HG03045 (cell line): ENCODE results near the gene CFAP97.
"Not testable (repeated sequence)": the region's sequence is repeated elsewhere in the genome, so short reads cannot be mapped to it uniquely, and the experiment has no call there.

Experiments
- ATAC-seq: cut with Tn5 transposase; IDR thresholded peaks from one replicate; pipeline ENCODE4 v1.9.1; 2021; ENCODE audit warnings: mild to moderate bottlenecking, moderate library complexity; ENCODE audit not compliant: unreplicated experiment

CFAP97 gene

GRCh38 chr4:185203486-185204237, at the start of gene CFAP97:
Gene CFAP97, minus strand, starts transcription at chr4:185204000. Its CDS starts 12,804 bp downstream, at chr4:185191196.
- peak; percentile 81 for ATAC-seq

GRCh38 chr4:185249105-185249504, 45.3 kb upstream of the CFAP97 start:
- no peak for ATAC-seq

- ATAC-seq = no peak
Observed at GRCh38 chr4:185248393-185249039, 44.7 kb upstream of the CFAP97 start.

GRCh38 chr4:185247151-185247550, 43.4 kb upstream of the CFAP97 start:
- ATAC-seq = no peak

GRCh38 chr4:185246453-185246852, 42.7 kb upstream of the CFAP97 start:
- no peak for ATAC-seq

GRCh38 chr4:185244763-185245162, 41.0 kb upstream of the CFAP97 start:
- ATAC-seq = no peak

- ATAC-seq = no peak
Observed at GRCh38 chr4:185243879-185244278, 40.1 kb upstream of the CFAP97 start.

GRCh38 chr4:185242749-185243533, 39.1 kb upstream of the CFAP97 start:
- no peak for ATAC-seq

- not testable (repeated sequence) for ATAC-seq
Observed at GRCh38 chr4:185240486-185240885, 36.7 kb upstream of the CFAP97 start.

- ATAC-seq = no peak
Observed at GRCh38 chr4:185238750-185239149, 35.0 kb upstream of the CFAP97 start.

- ATAC-seq = no peak
Observed at GRCh38 chr4:185238215-185238681, 34.4 kb upstream of the CFAP97 start.

- no peak for ATAC-seq
Observed at GRCh38 chr4:185237175-185237574, 33.4 kb upstream of the CFAP97 start.

GRCh38 chr4:185235843-185236503, 32.2 kb upstream of the CFAP97 start:
- ATAC-seq = no peak

GRCh38 chr4:185235119-185235842, 31.5 kb upstream of the CFAP97 start:
- no peak for ATAC-seq

GRCh38 chr4:185232370-185232769, 28.6 kb upstream of the CFAP97 start:
- no peak for ATAC-seq

- ATAC-seq = no peak
Observed at GRCh38 chr4:185229021-185229818, 25.4 kb upstream of the CFAP97 start.

GRCh38 chr4:185227713-185228278, 24.0 kb upstream of the CFAP97 start:
- no peak for ATAC-seq

- ATAC-seq = no peak
Observed at GRCh38 chr4:185227131-185227551, 23.3 kb upstream of the CFAP97 start.

- ATAC-seq = no peak
Observed at GRCh38 chr4:185225940-185226339, 22.1 kb upstream of the CFAP97 start.
